Stomach (tissue), 9 donors: ENCODE results near the gene BRSK2. TPM values are rescaled to one million over a fixed set of nuclear protein-coding genes. Genes with fewer than 3 reads are reported as not detected.

Source experiments
- DNase-seq, 2 donors: peaks; one replicate each; pipeline versions ENCODE4 v3.0.0 to v3.0.0-alpha.2; 2013 to 2019
- H3K27ac ChIP-seq, 5 donors: fragments of 200-600 bp in 4 of 5; sonication (generic) in 4 of 5; one replicate each; pipeline ENCODE4 v1.5.1; 2013 to 2019; ENCODE audit warnings: mild to moderate bottlenecking in 1 of 5, moderate library complexity in 1 of 5
- H3K27me3 ChIP-seq, 3 donors: fragments of 200-600 bp; sonication (generic); one replicate each; pipeline ENCODE4 v1.5.1; 2017 to 2019; ENCODE audit warnings: mixed run types in 1 of 3
- H3K36me3 ChIP-seq, 4 donors: fragments of 200-600 bp; sonication (generic); 1 replicate in 3 of 4; 2 replicates in 1 of 4; pipeline ENCODE4 v1.5.1; 2016 to 2019
- H3K4me1 ChIP-seq, 4 donors: fragments of 200-600 bp; sonication (generic); one replicate each; pipeline ENCODE4 v1.5.1; 2016 to 2019
- H3K4me3 ChIP-seq, 4 donors: fragments of 200-600 bp; sonication (generic) in 3 of 4; one replicate each; pipeline ENCODE4 v1.5.1; 2016 to 2019; ENCODE audit warnings: mild to moderate bottlenecking in 1 of 4
- H3K9me3 ChIP-seq, 4 donors: fragments of 200-600 bp; sonication (generic); one replicate each; pipeline ENCODE4 v1.5.1; 2016 to 2019
- CTCF ChIP-seq, 7 experiments: fragments of 450-650 bp in 4 of 7; fragments of 200-600 bp in 3 of 7; sonication (generic) in 3 of 7; IDR thresholded peaks; one replicate each; pipeline ENCODE4 v1.5.1; 2016 to 2019; ENCODE audit warnings: antibody characterized with exemption in 7 of 7, control low read depth in 2 of 7, mild to moderate bottlenecking in 1 of 7
- EP300 ChIP-seq: sonication (generic); formaldehyde crosslinking; IDR thresholded peaks from one replicate; pipeline ENCODE4 v1.6.1; 2017; ENCODE audit warnings: antibody characterized with exemption
- POLR2A ChIP-seq, 4 donors: fragments of 450-650 bp; IDR thresholded peaks; one replicate each; pipeline ENCODE4 v1.6.1; 2016; ENCODE audit warnings: antibody characterized with exemption in 4 of 4, control low read depth in 2 of 4, mild to moderate bottlenecking in 1 of 4, moderate library complexity in 1 of 4
- POLR2AphosphoS5 ChIP-seq, 3 donors: sonication (generic); formaldehyde crosslinking; IDR thresholded peaks; one replicate each; pipeline ENCODE4 v1.6.1; 2016; ENCODE audit warnings: antibody characterized with exemption in 3 of 3
- WGBS, 5 donors: extraction: QIAGEN DNeasy Blood & Tissue Kit in 3 of 5; methylation state at CpG; one replicate each; pipeline versions ENCODE4 v1.1.5 to v1.1.7; 2013 to 2018; 5-methylcytosine and 5-hydroxymethylcytosine counted together
- intact Hi-C: fragments of 100-400 bp; cut with DNase I; formaldehyde crosslinking; loops from one replicate; pipeline ENCODE4 v1.15.1; 2023; ENCODE audit warnings: low total_unique reads
- polyA plus RNA-seq, 3 donors: library from polyadenylated mRNA; stranded (reverse); fragments of 200-250 nt; gene quantifications; one replicate each; pipeline ENCODE4 v1.2.3, GENCODE V29; 2013
- total RNA-seq, 5 donors: library from RNA; depleted of rRNA; stranded (reverse); fragments of >200 nt; gene quantifications; one replicate each; pipeline versions ENCODE4 v1.1.0 to v1.2.3, GENCODE V29; 2014 to 2016
- donor health status: healthy with polysubstance abuse.
- donor health status: Bipolar disorder and iron deficiency.
- donor health status: healthy.

Gene BRSK2
- total and polyA plus RNA-seq, 8 donors = 1.8 to 6.9 (median 1.8) TPM; not detected in 3

- Histone ChIP-seq H3K27ac (no peak overlapping the region), H3K36me3 (no peaks in the 10 kb centered on the region), H3K27me3 (peaks cover 0 to 5% (median 0%) of the 10 kb centered on the region in 3 donors), H3K4me1 (peaks cover 6 to 13% (median 10%) of the 10 kb centered on the region in 4 donors), H3K4me3 (no peak overlapping the region), H3K9me3 (peaks cover 0 to 32% (median 28%) of the 10 kb centered on the region in 4 donors)
- TF ChIP-seq EP300 (no peak), CTCF (IDR thresholded peaks at IDR 0.05) (no peak), POLR2A (IDR thresholded peaks at IDR 0.05) (no peak), POLR2AphosphoS5 (IDR thresholded peaks at IDR 0.05) (no peak)
- intact Hi-C loops = no loop called here
- WGBS, 5 donors = 68 to 81% (median 80%) methylated on average over 7 of the region's 7 CpGs
- DNase-seq = no peak
Measured at GRCh38 chr11:1361882-1362281, 27.9 kb upstream of the BRSK2 start.

GRCh38 chr11:1367721-1368120 is 22.0 kb upstream of the BRSK2 start:
- 79 to 82% (median 80%) methylated on average over 7 to 8 of the region's 8 CpGs for WGBS, 5 donors
- Histone ChIP-seq H3K4me3 (no peak overlapping the region), H3K27me3 (peaks cover 0 to 21% (median 8%) of the 10 kb centered on the region in 3 donors), H3K4me1 (no peaks in the 10 kb centered on the region), H3K9me3 (peaks cover 0 to 41% (median 31%) of the 10 kb centered on the region in 4 donors), H3K36me3 (no peaks in the 10 kb centered on the region), H3K27ac (no peak overlapping the region)
- no peak for DNase-seq
- intact Hi-C loops = no loop called here
- no peak for TF ChIP-seq POLR2AphosphoS5 (IDR thresholded peaks at IDR 0.05)
- TF ChIP-seq CTCF (IDR thresholded peaks at IDR 0.05) = no peak

- Histone ChIP-seq H3K4me3 (no peak overlapping the region), H3K4me1 (no peaks in the 10 kb centered on the region), H3K27me3 (peaks cover 0 to 21% (median 8%) of the 10 kb centered on the region in 3 donors), H3K36me3 (no peaks in the 10 kb centered on the region), H3K27ac (no peak overlapping the region), H3K9me3 (peaks cover 0 to 41% (median 31%) of the 10 kb centered on the region in 4 donors)
- 77 to 86% (median 82%) methylated on average over 9 of the region's 9 CpGs for WGBS, 5 donors
- no peak for DNase-seq
- TF ChIP-seq POLR2AphosphoS5 (IDR thresholded peaks at IDR 0.05) (no peak), EP300 (no peak), POLR2A (IDR thresholded peaks at IDR 0.05) (no peak), CTCF (IDR thresholded peaks at IDR 0.05) (no peak)
- intact Hi-C loops = no loop called here
Measured at GRCh38 chr11:1368216-1368615, 21.5 kb upstream of the BRSK2 start.

GRCh38 chr11:1368966-1369365 is 20.8 kb upstream of the BRSK2 start:
- Histone ChIP-seq H3K36me3 (no peaks in the 10 kb centered on the region), H3K4me3 (no peak overlapping the region), H3K27ac (no peak overlapping the region), H3K4me1 (no peaks in the 10 kb centered on the region), H3K9me3 (peaks cover 0 to 38% (median 29%) of the 10 kb centered on the region in 4 donors), H3K27me3 (peaks cover 0 to 21% (median 8%) of the 10 kb centered on the region in 3 donors)
- no peak for TF ChIP-seq POLR2AphosphoS5 (IDR thresholded peaks at IDR 0.05)
- TF ChIP-seq CTCF (IDR thresholded peaks at IDR 0.05) = no peak
- TF ChIP-seq POLR2A (IDR thresholded peaks at IDR 0.05) = no peak
- TF ChIP-seq EP300 = no peak
- intact Hi-C loops = no loop called here
- no peak for DNase-seq
- WGBS, 5 donors = 77 to 86% (median 84%) methylated on average over 7 to 16 of the region's 16 CpGs
